ENCODE measurements around the gene KIR2DL1.
"Not testable (repeated sequence)": the region's sequence is repeated elsewhere in the genome, so short reads cannot be mapped to it uniquely, and the experiment has no call there.

The KIR2DL1 gene

DNA sequence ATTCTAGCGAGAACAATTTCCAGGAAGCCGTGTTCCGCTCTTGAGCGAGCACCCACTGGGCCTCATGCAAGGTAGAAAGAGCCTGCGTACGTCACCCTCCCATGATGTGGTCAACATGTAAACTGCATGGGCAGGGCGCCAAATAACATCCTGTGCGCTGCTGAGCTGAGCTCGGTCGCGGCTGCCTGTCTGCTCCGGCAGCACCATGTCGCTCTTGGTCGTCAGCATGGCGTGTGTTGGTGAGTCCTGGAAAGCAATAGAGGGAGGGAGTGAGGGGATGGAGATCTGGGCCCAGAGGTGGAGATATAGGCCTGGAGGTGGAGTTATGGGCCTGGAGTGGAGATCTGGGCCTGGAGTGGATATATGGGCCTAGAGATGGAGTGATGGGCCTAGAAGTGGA is at the start of gene KIR2DL1:
KIR2DL1 (plus strand) TSS at position 148 of the 400 bp plus-strand sequence; CDS start at position 206, 58 bp downstream.
- DNase-seq (ENCODE audit: extremely low read depth in 1 of 2, low read depth in 1 of 2) = not testable (repeated sequence)

- DNase-seq (ENCODE audit: extremely low read depth in 1 of 2, low read depth in 1 of 2) = no peak
Observed at GRCh38 chr19:54724142-54724541, 45.5 kb upstream of the KIR2DL1 start, which contains the start of gene KIR3DL3. Gene KIR3DL3, plus strand, starts transcription at chr19:54724442. Its CDS starts 55 bp downstream, at chr19:54724497.

GRCh38 chr19:54724644-54725043 is 44.9 kb upstream of the KIR2DL1 start:
- no peak for DNase-seq (ENCODE audit: extremely low read depth in 1 of 2, low read depth in 1 of 2)

GRCh38 chr19:54725321-54725720 is 44.3 kb upstream of the KIR2DL1 start:
- DNase-seq (ENCODE audit: extremely low read depth in 1 of 2, low read depth in 1 of 2) = no peak

DNA sequence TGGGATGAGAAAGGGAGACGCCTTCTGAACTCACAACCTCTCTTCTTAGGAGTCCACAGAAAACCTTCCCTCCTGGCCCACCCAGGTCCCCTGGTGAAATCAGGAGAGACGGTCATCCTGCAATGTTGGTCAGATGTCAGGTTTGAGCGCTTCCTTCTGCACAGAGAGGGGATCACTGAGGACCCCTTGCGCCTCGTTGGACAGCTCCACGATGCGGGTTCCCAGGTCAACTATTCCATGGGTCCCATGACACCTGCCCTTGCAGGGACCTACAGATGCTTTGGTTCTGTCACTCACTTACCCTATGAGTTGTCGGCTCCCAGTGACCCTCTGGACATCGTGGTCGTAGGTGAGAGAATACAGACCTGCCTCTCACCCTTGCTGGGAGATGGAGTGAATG is 42.0 kb upstream of the KIR2DL1 start:
- DNase-seq (ENCODE audit: extremely low read depth in 1 of 2, low read depth in 1 of 2) = no peak

GRCh38 chr19:54728167-54728566 is 41.4 kb upstream of the KIR2DL1 start:
- no peak for DNase-seq (ENCODE audit: extremely low read depth in 1 of 2, low read depth in 1 of 2)

- no peak for DNase-seq (ENCODE audit: extremely low read depth in 1 of 2, low read depth in 1 of 2)
Observed at GRCh38 chr19:54729416-54730188, 40.0 kb upstream of the KIR2DL1 start.

DNA sequence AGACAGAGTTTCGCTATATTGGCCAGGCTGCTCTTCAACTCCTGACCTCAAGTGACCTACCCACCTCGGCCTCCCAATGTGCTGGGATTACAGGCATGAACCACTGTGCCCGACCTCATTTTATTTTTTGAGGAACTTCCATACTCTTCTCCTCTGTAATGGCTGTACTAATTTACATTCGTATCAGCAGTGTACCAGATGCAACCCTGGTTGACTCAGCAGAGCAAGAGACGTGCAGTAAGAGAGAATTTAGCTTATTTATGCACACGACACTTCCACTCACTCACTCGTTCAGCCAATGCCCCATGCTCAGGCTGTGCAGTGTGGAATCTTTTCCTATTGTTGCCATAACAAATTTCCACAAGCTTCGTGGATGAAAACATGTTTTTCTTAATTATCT is 38.4 kb upstream of the KIR2DL1 start:
- DNase-seq (ENCODE audit: extremely low read depth in 1 of 2, low read depth in 1 of 2) = no peak

- not testable (repeated sequence) for DNase-seq (ENCODE audit: extremely low read depth in 1 of 2, low read depth in 1 of 2)
Observed at GRCh38 chr19:54738306-54738705, 31.3 kb upstream of the KIR2DL1 start, which contains the start of gene KIR2DL3. Gene KIR2DL3, plus strand, starts transcription at chr19:54738513. Its CDS starts 33 bp downstream, at chr19:54738546.

DNA sequence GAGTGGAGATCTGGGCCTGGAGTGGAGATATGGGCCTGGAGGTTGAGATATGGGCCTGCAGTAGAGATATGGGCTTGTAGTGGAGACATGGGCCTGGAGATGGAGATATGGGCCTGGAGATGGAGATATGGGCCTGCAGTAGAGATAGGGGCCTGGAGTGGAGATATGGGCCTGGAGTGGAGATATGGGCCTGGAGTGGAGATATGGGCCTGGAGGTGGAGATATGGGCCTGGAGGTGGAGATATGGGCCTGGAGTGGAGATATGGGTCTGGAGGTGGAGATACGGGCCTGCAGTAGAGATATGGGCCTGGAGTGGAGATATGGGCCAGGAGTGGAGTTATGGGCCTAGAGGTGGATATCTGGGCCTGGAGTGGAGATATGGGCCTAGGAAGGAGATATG is 30.9 kb upstream of the KIR2DL1 start:
- DNase-seq (ENCODE audit: extremely low read depth in 1 of 2, low read depth in 1 of 2) = no peak

- no peak for DNase-seq (ENCODE audit: extremely low read depth in 1 of 2, low read depth in 1 of 2)
Observed at GRCh38 chr19:54739587-54740497, 29.8 kb upstream of the KIR2DL1 start.

GRCh38 chr19:54741950-54742349 is 27.6 kb upstream of the KIR2DL1 start:
- not testable (repeated sequence) for DNase-seq (ENCODE audit: extremely low read depth in 1 of 2, low read depth in 1 of 2)

- DNase-seq (ENCODE audit: extremely low read depth in 1 of 2, low read depth in 1 of 2) = not testable (repeated sequence)
Observed at GRCh38 chr19:54744080-54744479, 25.5 kb upstream of the KIR2DL1 start.

DNA sequence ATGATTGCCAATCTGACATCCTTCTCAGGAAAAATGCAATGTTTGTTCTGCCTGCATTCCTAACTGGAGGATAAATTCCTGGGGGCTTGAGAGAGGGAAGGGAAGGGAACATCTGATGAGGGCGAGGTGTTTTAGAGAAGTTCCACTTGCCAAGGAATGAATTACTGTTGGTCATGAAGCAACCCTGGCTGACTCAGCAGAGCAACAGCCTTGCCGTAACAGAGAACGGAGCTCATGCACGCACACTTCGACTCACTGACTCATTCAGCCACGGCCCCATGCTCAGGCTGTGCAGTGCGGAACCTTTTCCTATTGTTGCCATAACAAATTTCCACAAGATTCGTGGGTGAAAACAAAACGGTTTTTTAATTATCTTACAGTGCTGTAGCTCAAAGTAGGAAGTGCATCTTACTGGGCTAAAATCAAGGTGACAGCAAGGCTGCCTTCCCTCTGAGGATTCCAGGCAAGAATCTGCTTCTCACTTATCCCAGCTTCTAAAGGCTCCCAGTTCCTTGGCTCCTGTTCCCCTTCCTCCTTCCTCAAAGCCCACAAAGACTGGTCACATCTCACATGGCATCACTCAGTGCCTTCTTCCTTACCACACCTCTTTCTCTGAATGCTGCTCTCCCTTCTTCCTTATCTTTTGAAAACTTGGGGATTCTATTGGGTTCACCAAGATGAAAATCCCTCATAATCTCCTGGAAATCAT is 21.8 kb upstream of the KIR2DL1 start:
- not testable (repeated sequence) for DNase-seq (ENCODE audit: extremely low read depth in 1 of 2, low read depth in 1 of 2)

DNA sequence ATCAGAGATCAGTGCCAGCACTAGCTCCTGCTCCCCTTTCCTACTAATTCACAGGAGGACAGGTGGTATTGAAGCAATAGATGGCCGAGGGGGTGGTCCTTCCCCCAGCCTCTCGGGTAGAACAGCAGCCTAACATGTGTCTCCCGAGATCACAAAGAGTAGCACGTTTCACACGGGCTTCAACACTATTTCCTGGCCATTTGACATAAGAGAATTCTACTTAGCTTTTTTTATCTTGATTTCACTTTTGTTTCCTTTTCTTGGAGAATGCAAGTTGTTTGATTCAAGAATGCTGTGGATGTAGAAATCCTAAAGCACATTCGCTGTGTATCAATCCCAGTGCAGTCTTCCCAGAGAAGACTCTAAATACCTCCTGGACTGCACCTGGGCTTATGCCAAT is 19.3 kb upstream of the KIR2DL1 start:
- not testable (repeated sequence) for DNase-seq (ENCODE audit: extremely low read depth in 1 of 2, low read depth in 1 of 2)

DNA sequence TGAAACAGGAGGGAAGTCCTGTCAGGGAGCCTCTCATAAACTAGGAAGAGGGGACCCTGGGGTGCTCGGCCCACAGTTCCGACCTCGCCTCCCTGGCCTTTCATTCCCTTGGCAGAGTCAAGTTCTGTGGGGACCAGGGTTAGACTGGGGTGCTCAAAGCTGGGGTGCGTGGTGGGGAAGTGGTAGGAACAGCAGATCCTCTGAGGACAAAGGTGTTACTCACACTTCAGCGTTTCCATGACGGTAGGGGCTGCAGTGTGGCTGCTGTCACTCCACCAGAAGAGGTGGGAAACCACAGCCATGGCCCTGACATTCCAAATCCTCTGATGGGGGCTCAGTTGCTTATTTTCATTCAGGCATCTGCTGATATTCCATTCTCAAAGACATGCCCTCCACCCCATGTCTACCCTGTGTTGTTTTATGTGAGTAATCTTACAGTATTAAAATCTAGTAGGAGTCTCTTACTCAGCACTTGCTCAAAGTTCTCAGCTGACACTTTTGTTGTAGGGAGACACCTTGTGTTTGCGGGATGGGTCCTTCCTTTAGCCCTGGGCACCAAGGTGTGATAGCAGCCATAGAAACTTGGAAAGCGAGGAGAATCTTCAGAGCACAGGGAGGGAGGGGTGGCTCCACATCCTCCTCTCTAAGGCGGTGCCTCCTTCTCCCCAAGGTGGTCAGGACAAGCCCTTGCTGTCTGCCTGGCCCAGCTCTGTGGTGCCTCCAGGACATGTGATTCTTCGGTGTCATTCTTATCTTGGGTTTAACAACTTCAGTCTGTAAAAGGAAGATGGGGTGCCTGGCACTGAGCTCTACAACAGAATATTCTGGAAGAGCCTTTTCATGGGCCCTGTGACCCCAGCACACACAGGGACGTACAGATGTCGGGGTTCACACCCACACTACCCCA is 13.1 kb upstream of the KIR2DL1 start:
- DNase-seq (ENCODE audit: extremely low read depth in 1 of 2, low read depth in 1 of 2) = not testable (repeated sequence)

- not testable (repeated sequence) for DNase-seq (ENCODE audit: extremely low read depth in 1 of 2, low read depth in 1 of 2)
Observed at GRCh38 chr19:54758577-54758976, 11.0 kb upstream of the KIR2DL1 start.

DNA sequence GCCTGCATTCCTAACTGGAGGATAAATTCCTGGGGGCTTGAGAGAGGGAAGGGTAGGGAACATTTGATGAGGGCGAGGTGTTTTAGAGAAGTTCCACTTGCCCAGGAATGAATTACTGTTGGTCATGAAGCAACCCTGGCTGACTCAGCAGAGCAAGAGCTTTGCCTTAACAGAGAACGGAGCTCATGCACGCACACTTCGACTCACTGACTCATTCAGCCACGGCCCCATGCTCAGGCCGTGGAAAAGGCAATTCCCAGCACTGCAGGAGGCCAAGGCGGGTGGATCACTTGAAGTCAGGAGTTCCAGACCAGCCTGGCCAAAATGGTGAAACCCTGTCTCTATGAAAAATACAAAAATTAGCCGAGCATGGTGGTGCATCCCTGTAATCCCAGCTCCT is 5.4 kb upstream of the KIR2DL1 start:
- DNase-seq (ENCODE audit: extremely low read depth in 1 of 2, low read depth in 1 of 2) = not testable (repeated sequence)

- not testable (repeated sequence) for DNase-seq (ENCODE audit: extremely low read depth in 1 of 2, low read depth in 1 of 2)
Observed at GRCh38 chr19:54766464-54766863, 3.1 kb upstream of the KIR2DL1 start.

- DNase-seq (ENCODE audit: extremely low read depth in 1 of 2, low read depth in 1 of 2) = not testable (repeated sequence)
Observed at GRCh38 chr19:54770511-54770910, 918 bp downstream of the KIR2DL1 start.
